HCT116 (cell line): ENCODE results near the gene REPS1. TPM values are rescaled to one million over a fixed set of nuclear protein-coding genes. Genes with fewer than 3 reads are reported as not detected.

Experiments used
- ATAC-seq: fragments of 200-7000 bp; cut with Tn5 transposase; 2 replicates; pipeline ENCODE4 v1.9.1; 2020; ENCODE audit warnings: mild to moderate bottlenecking, moderate library complexity
- BruUV-seq: library from RNA; stranded (reverse); fragments of 400-500 nt; replicated peaks from 2 replicates; lab custom pipeline; 2021; lab: Mats Ljungman, UMichigan
- CTCF ChIA-PET: fragments of 300-600 bp; sonication (Branson Sonifier 250); formaldehyde crosslinking; loops from one replicate; lab custom pipeline; 2021; ENCODE audit warnings: antibody characterized with exemption; lab: Charles Lee
- POLR2A ChIA-PET: fragments of 300-600, 350-600 bp; sonication (Branson Sonifier 250); formaldehyde crosslinking; loops from one replicate; lab custom pipeline; 2021; ENCODE audit warnings: antibody characterized with exemption; lab: Charles Lee
- RAD21 ChIA-PET, 2 experiments: fragments of 300-600 bp; sonication (Branson Sonifier 250); formaldehyde crosslinking; loops; one replicate each; lab custom pipeline; 2023; ENCODE audit warnings: low total read pairs in 2 of 2; ENCODE audit not compliant: uncharacterized antibody in 2 of 2, unreplicated experiment in 2 of 2, low non-redundant PET in 1 of 2; lab: Charles Lee
- DNase-seq: peaks from one replicate; pipeline ENCODE4 v3.0.0-alpha.2; 2010; ENCODE audit warnings: low read depth, low spot score
- H2AFZ ChIP-seq: fragments of 200-600 bp; shearing (Covaris generic), sonication (generic); 2 replicates; pipeline ENCODE4 v1.6.1; 2017; ENCODE audit warnings: low read depth, mixed run types, mixed read lengths, antibody characterized with exemption, low read length; ENCODE audit not compliant: poor library complexity, severe bottlenecking
- H3K27ac ChIP-seq: 2 replicates; pipeline ENCODE4 v1.5.1; 2012; ENCODE audit warnings: low read depth, low read length
- H3K27me3 ChIP-seq: fragments of 200-600 bp; sonication (generic); 2 replicates; pipeline ENCODE4 v1.6.1; 2016; ENCODE audit warnings: mixed run types, low read length, mixed read lengths; ENCODE audit not compliant: insufficient read depth
- H3K36me3 ChIP-seq, 2 experiments: fragments of 200-500 bp in 1 of 2; fragments of 200-600 bp in 1 of 2; sonication (Bioruptor generic) in 1 of 2; sonication (generic) in 1 of 2; 2 replicates each; pipeline versions ENCODE4 v1.5.1 to v1.6.1; 2014 to 2016; ENCODE audit warnings: low read length in 2 of 2, inconsistent platforms in 1 of 2, mixed read lengths in 1 of 2, mixed run types in 1 of 2; ENCODE audit not compliant: insufficient read depth in 2 of 2, control insufficient read depth in 1 of 2
- H3K4me1 ChIP-seq, 2 experiments: fragments of 200-600 bp in 1 of 2; sonication (generic) in 1 of 2; 2 replicates each; pipeline versions ENCODE4 v1.5.1 to v1.6.1; 2012 to 2017; ENCODE audit warnings: low read length in 2 of 2, inconsistent platforms in 1 of 2, mild to moderate bottlenecking in 1 of 2, mixed read lengths in 1 of 2, mixed run types in 1 of 2, moderate library complexity in 1 of 2; ENCODE audit not compliant: insufficient read depth in 2 of 2, control insufficient read depth in 1 of 2
- H3K4me2 ChIP-seq: fragments of 200-600 bp; sonication (generic); 2 replicates; pipeline ENCODE4 v1.6.1; 2017; ENCODE audit warnings: mixed run types, low read length, mixed read lengths
- H3K4me3 ChIP-seq, 2 experiments: fragments of 200-600 bp in 1 of 2; sonication (generic) in 1 of 2; replicated peaks in 1 of 2; 2 replicates each; pipeline ENCODE4 v1.5.1; 2011 to 2016; ENCODE audit warnings: low read length in 2 of 2, control low read depth in 1 of 2, low read depth in 1 of 2, mild to moderate bottlenecking in 1 of 2, mixed read lengths in 1 of 2, mixed run types in 1 of 2
- H3K79me2 ChIP-seq: fragments of 200-600 bp; sonication (generic); 2 replicates; pipeline ENCODE4 v1.6.1; 2017; ENCODE audit warnings: mild to moderate bottlenecking, mixed run types, low read length, moderate library complexity, mixed read lengths; ENCODE audit not compliant: insufficient read depth
- H3K9ac ChIP-seq: fragments of 200-600 bp; sonication (generic); 2 replicates; pipeline ENCODE4 v1.6.1; 2016; ENCODE audit warnings: low read length, mixed read lengths
- H3K9me2 ChIP-seq: fragments of 200-600 bp; sonication (generic), shearing (Covaris generic); 2 replicates; pipeline ENCODE4 v1.6.1; 2017; ENCODE audit warnings: mixed run types, mild to moderate bottlenecking, moderate library complexity; ENCODE audit not compliant: insufficient read depth
- H3K9me3 ChIP-seq, 2 experiments: fragments of 200-500 bp in 1 of 2; fragments of 200-600 bp in 1 of 2; sonication (Bioruptor generic) in 1 of 2; sonication (generic) in 1 of 2; 2 replicates each; pipeline ENCODE4 v1.6.1; 2014 to 2017; ENCODE audit warnings: low read length in 2 of 2, mixed read lengths in 2 of 2, inconsistent platforms in 1 of 2, low read depth in 1 of 2, mild to moderate bottlenecking in 1 of 2, mixed run types in 1 of 2, moderate library complexity in 1 of 2; ENCODE audit not compliant: control insufficient read depth in 1 of 2, insufficient read depth in 1 of 2
- H4K20me1 ChIP-seq: fragments of 200-600 bp; sonication (generic), shearing (Covaris generic); 2 replicates; pipeline ENCODE4 v1.6.1; 2017; ENCODE audit warnings: mixed run types, mild to moderate bottlenecking, moderate library complexity; ENCODE audit not compliant: insufficient read depth
- CBX3 ChIP-seq: IDR thresholded peaks from 2 replicates; pipeline ENCODE4 v1.6.1; 2012; ENCODE audit warnings: low read depth
- CEBPB ChIP-seq: IDR thresholded peaks from 2 replicates; pipeline ENCODE4 v1.6.1; 2012; ENCODE audit warnings: low read depth
- EGR1 ChIP-seq: IDR thresholded peaks from 2 replicates; pipeline ENCODE4 v1.6.1; 2012; ENCODE audit warnings: low read depth
- FOSL1 ChIP-seq: IDR thresholded peaks from 2 replicates; pipeline ENCODE4 v1.6.1; 2012; ENCODE audit warnings: low read depth
- JUND ChIP-seq: IDR thresholded peaks from 2 replicates; pipeline ENCODE4 v1.6.1; 2012
- POLR2AphosphoS5 ChIP-seq: IDR thresholded peaks from 2 replicates; pipeline ENCODE4 v1.6.1; 2011; ENCODE audit warnings: mild to moderate bottlenecking, low read depth, low read length, moderate library complexity
- SIN3A ChIP-seq: IDR thresholded peaks from 2 replicates; pipeline ENCODE4 v1.6.1; 2012; ENCODE audit warnings: low read depth
- SP1 ChIP-seq: IDR thresholded peaks from 2 replicates; pipeline ENCODE4 v1.6.1; 2012; ENCODE audit warnings: low read depth
- TCF7L2 ChIP-seq: IDR thresholded peaks from 2 replicates; pipeline ENCODE4 v1.7.0; 2011; ENCODE audit warnings: borderline replicate concordance, inconsistent platforms; ENCODE audit not compliant: insufficient read depth, insufficient read length; ENCODE audit errors: extremely low read depth
- intact Hi-C: fragments of 100-400 bp; cut with micrococcal nuclease; formaldehyde crosslinking; loops from 2 replicates; pipeline ENCODE4 v1.10.0; 2022
- total RNA-seq: library from RNA; stranded (reverse); gene quantifications from one replicate; pipeline ENCODE4 v1.2.1, GENCODE V29; 2021; ENCODE audit not compliant: unreplicated experiment
- TF ChIP-seq, protein P1 (sequence below): IDR thresholded peaks from 2 replicates; pipeline ENCODE4 v1.6.1; 2012
- TF ChIP-seq, protein P2 (sequence below): IDR thresholded peaks from 2 replicates; pipeline ENCODE4 v1.6.1; 2012; ENCODE audit warnings: low read depth
- TF ChIP-seq, protein P3 (sequence below): IDR thresholded peaks from 2 replicates; pipeline ENCODE4 v1.6.1; 2012

REPS1 gene
- total RNA-seq, 1 experiment from 2014 or later = 52.7 TPM

DNA sequence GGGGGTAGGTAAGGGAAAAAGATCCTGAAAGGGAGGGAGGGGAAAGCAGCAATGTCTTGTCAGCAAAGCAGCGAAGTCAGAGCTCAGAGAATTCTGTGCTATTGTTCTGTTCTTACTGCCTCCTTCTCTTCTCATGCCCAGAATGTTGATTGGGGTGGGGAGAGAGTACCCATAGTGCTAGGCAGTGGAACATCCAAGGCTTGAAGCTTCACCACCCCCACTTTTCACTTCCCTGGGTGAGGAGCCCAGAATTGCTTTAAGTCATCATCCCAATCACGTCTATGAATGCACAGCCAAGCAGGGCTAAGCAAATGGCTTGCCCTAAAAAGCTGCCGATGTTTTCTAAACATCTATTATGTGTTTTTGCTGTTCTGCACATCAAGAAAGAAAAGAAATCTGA, 16.5 kb downstream of the REPS1 start:
- CTCF ChIA-PET = no interaction called here
- RAD21 ChIA-PET = no interaction called here
- Histone ChIP-seq H3K4me1 (peaks cover 3 to 49% of the 10 kb centered on the region in 2 experiments; a peak in 3 of 4 replicates), H3K9me2 (no peaks in the 10 kb centered on the region), H3K27ac (no peak overlapping the region), H3K36me3 (no peaks in the 10 kb centered on the region), H3K4me3 (no peak overlapping the region), H3K4me2 (peak overlapping the region; percentile 44), H3K79me2 (peaks cover 100% of the 10 kb centered on the region), H3K9me3 (no peaks in the 10 kb centered on the region), H2AFZ (no peak overlapping the region), H4K20me1 (peaks cover 15% of the 10 kb centered on the region; the same call in 1 of the 2 replicates), H3K9ac (peak overlapping the region; percentile 18; the same call in 1 of the 2 replicates), H3K27me3 (no peaks in the 10 kb centered on the region)
- TF ChIP-seq SP1 = no peak
- no peak for TF ChIP-seq JUND
- BruUV-seq = no TSS peak
- POLR2A ChIA-PET = no interaction called here
- peak; percentile 32; the same call in 1 of the 2 replicates for ATAC-seq
- no peak for DNase-seq
- intact Hi-C loops = no loop called here

DNA sequence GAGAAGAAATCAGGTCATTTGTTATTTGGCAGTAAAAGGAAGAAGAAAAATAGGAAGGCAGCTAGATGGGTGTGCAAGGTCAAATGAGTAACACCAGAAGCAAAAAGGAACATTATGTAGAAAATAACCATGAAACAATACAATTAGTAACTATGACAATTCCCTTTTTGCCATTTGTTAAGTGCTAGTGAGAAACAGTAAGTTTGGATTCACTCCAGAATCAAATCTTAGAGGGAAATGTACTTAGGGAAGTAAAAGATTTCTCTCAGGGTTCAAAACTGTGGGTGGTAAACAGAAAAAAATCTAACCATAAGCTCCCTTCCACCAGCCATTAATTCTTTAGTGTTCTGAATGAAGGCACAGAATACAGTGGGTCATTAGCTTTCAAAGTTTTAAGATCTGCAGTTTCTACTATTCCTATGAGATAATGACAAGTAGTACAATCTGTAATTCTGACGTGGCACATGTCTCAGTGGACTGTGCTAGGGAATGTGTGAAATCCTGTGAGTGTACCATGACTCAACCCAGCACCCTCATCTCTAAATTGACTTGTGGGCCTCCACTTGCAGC, 17.1 kb downstream of the REPS1 start:
- intact Hi-C loops = no loop called here
- peak; percentile 77 for ATAC-seq
- Histone ChIP-seq H4K20me1 (peaks cover 13% of the 10 kb centered on the region; the same call in 1 of the 2 replicates), H3K4me2 (peak overlapping the region; percentile 44), H3K27me3 (no peaks in the 10 kb centered on the region), H3K36me3 (no peaks in the 10 kb centered on the region), H3K27ac (no peak overlapping the region), H3K4me1 (peaks cover 3 to 49% of the 10 kb centered on the region in 2 experiments; a peak in 3 of 4 replicates), H3K4me3 (no peak overlapping the region), H3K9me3 (no peaks in the 10 kb centered on the region), H2AFZ (no peak overlapping the region), H3K9ac (no peak overlapping the region), H3K79me2 (peaks cover 100% of the 10 kb centered on the region), H3K9me2 (no peaks in the 10 kb centered on the region)
- ChIA-PET RAD21 (no interaction called here), CTCF (no interaction called here), POLR2A (no interaction called here)
- peak; percentile 55 for DNase-seq
- TF ChIP-seq FOSL1 (peak; percentile 72), SIN3A (peak; percentile 34; the same call in 1 of the 2 replicates), EGR1 (no peak), JUND (peak; percentile 61), TCF7L2 (no peak), CBX3 (no peak), CEBPB (peak; percentile 22; the same call in 1 of the 2 replicates), POLR2AphosphoS5 (no peak)
- TF ChIP-seq, protein P1, sequence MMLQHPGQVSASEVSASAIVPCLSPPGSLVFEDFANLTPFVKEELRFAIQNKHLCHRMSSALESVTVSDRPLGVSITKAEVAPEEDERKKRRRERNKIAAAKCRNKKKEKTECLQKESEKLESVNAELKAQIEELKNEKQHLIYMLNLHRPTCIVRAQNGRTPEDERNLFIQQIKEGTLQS = no peak
- TF ChIP-seq, protein P2, sequence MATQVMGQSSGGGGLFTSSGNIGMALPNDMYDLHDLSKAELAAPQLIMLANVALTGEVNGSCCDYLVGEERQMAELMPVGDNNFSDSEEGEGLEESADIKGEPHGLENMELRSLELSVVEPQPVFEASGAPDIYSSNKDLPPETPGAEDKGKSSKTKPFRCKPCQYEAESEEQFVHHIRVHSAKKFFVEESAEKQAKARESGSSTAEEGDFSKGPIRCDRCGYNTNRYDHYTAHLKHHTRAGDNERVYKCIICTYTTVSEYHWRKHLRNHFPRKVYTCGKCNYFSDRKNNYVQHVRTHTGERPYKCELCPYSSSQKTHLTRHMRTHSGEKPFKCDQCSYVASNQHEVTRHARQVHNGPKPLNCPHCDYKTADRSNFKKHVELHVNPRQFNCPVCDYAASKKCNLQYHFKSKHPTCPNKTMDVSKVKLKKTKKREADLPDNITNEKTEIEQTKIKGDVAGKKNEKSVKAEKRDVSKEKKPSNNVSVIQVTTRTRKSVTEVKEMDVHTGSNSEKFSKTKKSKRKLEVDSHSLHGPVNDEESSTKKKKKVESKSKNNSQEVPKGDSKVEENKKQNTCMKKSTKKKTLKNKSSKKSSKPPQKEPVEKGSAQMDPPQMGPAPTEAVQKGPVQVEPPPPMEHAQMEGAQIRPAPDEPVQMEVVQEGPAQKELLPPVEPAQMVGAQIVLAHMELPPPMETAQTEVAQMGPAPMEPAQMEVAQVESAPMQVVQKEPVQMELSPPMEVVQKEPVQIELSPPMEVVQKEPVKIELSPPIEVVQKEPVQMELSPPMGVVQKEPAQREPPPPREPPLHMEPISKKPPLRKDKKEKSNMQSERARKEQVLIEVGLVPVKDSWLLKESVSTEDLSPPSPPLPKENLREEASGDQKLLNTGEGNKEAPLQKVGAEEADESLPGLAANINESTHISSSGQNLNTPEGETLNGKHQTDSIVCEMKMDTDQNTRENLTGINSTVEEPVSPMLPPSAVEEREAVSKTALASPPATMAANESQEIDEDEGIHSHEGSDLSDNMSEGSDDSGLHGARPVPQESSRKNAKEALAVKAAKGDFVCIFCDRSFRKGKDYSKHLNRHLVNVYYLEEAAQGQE = no peak
- TF ChIP-seq, protein P3, sequence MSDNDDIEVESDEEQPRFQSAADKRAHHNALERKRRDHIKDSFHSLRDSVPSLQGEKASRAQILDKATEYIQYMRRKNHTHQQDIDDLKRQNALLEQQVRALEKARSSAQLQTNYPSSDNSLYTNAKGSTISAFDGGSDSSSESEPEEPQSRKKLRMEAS = peak; percentile 55
- BruUV-seq = no TSS peak
